Mucosa of rectum (tissue), 2 donors: ENCODE data around the gene PDE7B.

Experiments used
- H3K27ac ChIP-seq, 2 donors: one replicate each; pipeline ENCODE4 v1.7.0; 2013; ENCODE audit warnings: inconsistent platforms in 2 of 2, low read depth in 2 of 2, low read length in 2 of 2
- H3K27me3 ChIP-seq, 2 donors: one replicate each; pipeline ENCODE4 v1.7.0; 2013; ENCODE audit warnings: low read length in 2 of 2; ENCODE audit not compliant: control insufficient read depth in 2 of 2, insufficient read depth in 2 of 2
- H3K36me3 ChIP-seq, 2 donors: one replicate each; pipeline ENCODE4 v1.7.0; 2013; ENCODE audit warnings: low read length in 2 of 2; ENCODE audit not compliant: control insufficient read depth in 2 of 2, insufficient read depth in 2 of 2
- H3K4me1 ChIP-seq, 2 donors: one replicate each; pipeline ENCODE4 v1.7.0; 2013; ENCODE audit warnings: low read length in 2 of 2, mild to moderate bottlenecking in 1 of 2; ENCODE audit not compliant: control insufficient read depth in 2 of 2, insufficient read depth in 2 of 2
- H3K4me3 ChIP-seq, 2 donors: one replicate each; pipeline ENCODE4 v1.7.0; 2013; ENCODE audit warnings: low read length in 2 of 2
- H3K9ac ChIP-seq, 2 donors: one replicate each; pipeline ENCODE4 v1.7.0; 2013; ENCODE audit warnings: low read length in 2 of 2, low read depth in 1 of 2, mild to moderate bottlenecking in 1 of 2
- H3K9me3 ChIP-seq, 2 donors: one replicate each; pipeline ENCODE4 v1.7.0; 2013; ENCODE audit warnings: low read length in 2 of 2; ENCODE audit not compliant: control insufficient read depth in 2 of 2
- donor health status: healthy.
- donor health status: Normal muscosa, but diverticular disease.

Gene PDE7B

GRCh38 chr6:136118787-136119186 is 267.3 kb downstream of the PDE7B start:
- no peaks in the 10 kb centered on the region for H3K4me1 ChIP-seq
- no peaks in the 10 kb centered on the region for H3K27me3 ChIP-seq
- H3K27ac ChIP-seq = no peak overlapping the region
- no peaks in the 10 kb centered on the region for H3K36me3 ChIP-seq
- H3K9me3 ChIP-seq = no peaks in the 10 kb centered on the region
- no peak overlapping the region for H3K9ac ChIP-seq
- no peak overlapping the region for H3K4me3 ChIP-seq

DNA sequence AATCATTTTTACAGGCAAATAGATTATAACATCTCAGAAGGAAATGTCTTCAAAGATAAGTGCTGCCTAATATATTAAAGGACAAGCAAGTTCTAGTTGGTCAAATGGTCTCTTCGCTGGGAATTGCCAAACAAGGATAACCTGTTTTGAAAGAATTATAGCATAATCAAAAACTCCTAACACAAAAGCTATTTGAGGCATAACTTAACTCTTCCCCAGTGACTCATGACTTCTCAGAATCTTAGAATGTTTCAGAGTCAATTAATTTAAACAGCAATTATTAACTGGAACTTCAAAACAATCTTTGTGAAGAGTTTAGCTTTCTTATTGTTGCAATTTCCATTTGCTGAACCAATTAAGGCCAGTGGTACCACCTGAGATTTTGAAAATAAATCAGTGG is 272.0 kb downstream of the PDE7B start:
- Histone ChIP-seq H3K9me3 (no peaks in the 10 kb centered on the region), H3K9ac (no peak overlapping the region), H3K27me3 (no peaks in the 10 kb centered on the region), H3K4me3 (no peak overlapping the region), H3K36me3 (no peaks in the 10 kb centered on the region), H3K4me1 (no peaks in the 10 kb centered on the region), H3K27ac (no peak overlapping the region)

DNA sequence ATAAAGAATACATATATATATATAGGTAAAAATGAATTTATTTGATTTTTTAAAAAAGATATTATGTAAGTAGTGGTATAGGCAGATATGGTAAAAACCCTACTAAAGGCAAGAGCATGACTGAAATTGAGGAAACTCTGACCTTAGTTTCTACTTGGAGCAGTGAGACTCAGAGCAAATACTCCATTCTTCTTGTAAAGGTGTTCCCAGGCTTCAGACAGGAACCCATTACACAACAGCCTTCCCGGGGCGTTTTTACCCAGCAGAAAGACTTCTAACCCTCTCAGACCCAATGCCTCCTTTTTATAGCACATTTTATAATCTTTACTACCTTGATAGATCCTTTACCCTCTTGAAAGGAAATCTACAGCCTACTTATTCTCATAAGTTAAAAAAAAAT is 274.1 kb downstream of the PDE7B start:
- Histone ChIP-seq H3K27ac (no peak overlapping the region), H3K4me3 (no peak overlapping the region), H3K4me1 (no peaks in the 10 kb centered on the region), H3K27me3 (no peaks in the 10 kb centered on the region), H3K9me3 (no peaks in the 10 kb centered on the region), H3K9ac (no peak overlapping the region), H3K36me3 (no peaks in the 10 kb centered on the region)

DNA sequence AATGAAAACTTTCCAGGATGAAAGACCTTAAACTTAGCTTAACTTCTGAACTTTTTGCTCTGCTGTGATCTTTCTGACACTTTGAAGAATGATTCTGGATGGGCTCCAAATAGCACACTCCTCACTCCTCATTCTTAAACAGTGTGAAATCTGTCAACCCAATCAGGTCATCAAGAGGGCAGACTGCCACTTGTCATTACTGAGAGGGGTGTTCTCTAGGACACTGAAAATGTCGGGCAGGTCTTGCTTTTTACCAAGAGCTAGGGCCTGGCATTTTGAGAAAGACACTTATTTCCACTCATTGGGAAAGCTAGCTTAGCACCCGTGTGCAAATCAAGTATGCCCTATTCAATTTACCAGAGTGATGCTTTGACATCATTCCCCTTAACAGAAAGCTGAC is 276.4 kb downstream of the PDE7B start:
- no peak overlapping the region for H3K27ac ChIP-seq
- no peaks in the 10 kb centered on the region for H3K36me3 ChIP-seq

GRCh38 chr6:136129365-136129764 is 277.9 kb downstream of the PDE7B start:
- H3K9ac ChIP-seq = no peak overlapping the region

More for the DNA sequence above, 276.4 kb downstream of the PDE7B start:
- Histone ChIP-seq H3K27me3 (no peaks in the 10 kb centered on the region), H3K4me1 (no peaks in the 10 kb centered on the region), H3K4me3 (no peak overlapping the region), H3K9ac (no peak overlapping the region), H3K9me3 (no peaks in the 10 kb centered on the region)

GRCh38 chr6:136134268-136134667 is 282.8 kb downstream of the PDE7B start:
- H3K27ac ChIP-seq = no peak overlapping the region
- H3K9ac ChIP-seq = no peak overlapping the region
- no peaks in the 10 kb centered on the region for H3K36me3 ChIP-seq
- H3K9me3 ChIP-seq = no peaks in the 10 kb centered on the region
- H3K27me3 ChIP-seq = no peaks in the 10 kb centered on the region
- no peaks in the 10 kb centered on the region for H3K4me1 ChIP-seq
- H3K4me3 ChIP-seq = no peak overlapping the region

More at GRCh38 chr6:136129365-136129764, 277.9 kb downstream of the PDE7B start:
- no peaks in the 10 kb centered on the region for H3K27me3 ChIP-seq
- H3K4me1 ChIP-seq = no peaks in the 10 kb centered on the region
- no peak overlapping the region for H3K27ac ChIP-seq
- no peaks in the 10 kb centered on the region for H3K36me3 ChIP-seq
- H3K9me3 ChIP-seq = no peaks in the 10 kb centered on the region
- H3K4me3 ChIP-seq = no peak overlapping the region

- Histone ChIP-seq H3K9me3 (no peaks in the 10 kb centered on the region), H3K27me3 (no peaks in the 10 kb centered on the region), H3K4me1 (no peaks in the 10 kb centered on the region)
These were observed 283.2 kb downstream of the PDE7B start for GRCh38 chr6:136134751-136135150.

GRCh38 chr6:136136274-136136673 is 284.8 kb downstream of the PDE7B start:
- Histone ChIP-seq H3K4me1 (no peaks in the 10 kb centered on the region), H3K9ac (no peak overlapping the region), H3K9me3 (no peaks in the 10 kb centered on the region), H3K36me3 (no peaks in the 10 kb centered on the region), H3K27me3 (no peaks in the 10 kb centered on the region), H3K4me3 (no peak overlapping the region), H3K27ac (no peak overlapping the region)

More at GRCh38 chr6:136134751-136135150, 283.2 kb downstream of the PDE7B start:
- no peak overlapping the region for H3K4me3 ChIP-seq
- no peak overlapping the region for H3K27ac ChIP-seq
- no peak overlapping the region for H3K9ac ChIP-seq
- no peaks in the 10 kb centered on the region for H3K36me3 ChIP-seq

GRCh38 chr6:136137008-136137692 is 285.6 kb downstream of the PDE7B start:
- H3K27me3 ChIP-seq = no peaks in the 10 kb centered on the region
- H3K4me1 ChIP-seq = no peaks in the 10 kb centered on the region
- H3K9me3 ChIP-seq = no peaks in the 10 kb centered on the region
- H3K9ac ChIP-seq = no peak overlapping the region
- H3K4me3 ChIP-seq = no peak overlapping the region
- no peaks in the 10 kb centered on the region for H3K36me3 ChIP-seq
- no peak overlapping the region for H3K27ac ChIP-seq

DNA sequence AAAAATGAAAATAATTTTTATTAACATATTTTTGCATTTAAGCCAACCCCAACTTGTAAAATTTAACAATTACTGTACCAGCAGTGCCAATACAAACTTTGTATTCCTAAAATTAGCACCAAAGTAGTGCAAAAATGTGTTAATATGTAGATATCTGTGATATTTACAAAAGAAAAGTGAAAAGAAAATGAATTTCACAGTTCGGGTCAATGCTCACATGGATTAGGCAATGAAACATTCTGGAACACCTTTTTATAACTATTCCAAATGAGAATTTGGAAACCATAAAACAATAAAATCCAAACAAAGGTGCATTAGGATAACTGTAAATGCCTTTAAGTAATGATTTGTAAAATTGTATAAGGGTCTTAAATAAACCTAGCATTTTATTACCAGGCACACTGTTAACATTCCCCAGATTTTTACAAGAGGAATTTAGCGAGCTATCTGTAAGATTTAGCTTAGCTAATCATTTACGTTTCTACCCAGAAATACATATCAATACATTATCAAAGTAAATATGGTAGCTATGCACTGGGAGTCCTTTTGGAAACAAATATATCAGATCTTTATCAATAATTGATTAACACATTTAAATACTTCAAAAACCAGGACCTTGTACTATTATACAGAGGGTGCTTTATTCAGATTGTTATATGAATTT is 286.4 kb downstream of the PDE7B start:
- Histone ChIP-seq H3K27ac (no peak overlapping the region), H3K4me3 (no peak overlapping the region), H3K27me3 (no peaks in the 10 kb centered on the region), H3K36me3 (no peaks in the 10 kb centered on the region), H3K9me3 (no peaks in the 10 kb centered on the region), H3K9ac (no peak overlapping the region), H3K4me1 (no peaks in the 10 kb centered on the region)
